Smooth muscle cell (in vitro differentiated cells): ENCODE data around the gene GABBR1. TPM values are rescaled to one million over a fixed set of nuclear protein-coding genes. Genes with fewer than 3 reads are reported as not detected.

ENCODE experiments used
- DNase-seq: peaks from one replicate; lab custom pipeline; 2025; ENCODE audit not compliant: unreplicated experiment; lab: John Stamatoyannopoulos, UW
- H2AFZ ChIP-seq: fragments of 200-600 bp; sonication (generic); 2 replicates; pipeline ENCODE4 v1.6.0; 2016; ENCODE audit warnings: antibody characterized with exemption, low read depth, mild to moderate bottlenecking
- H3F3A ChIP-seq: fragments of 200-600 bp; sonication (generic); 2 replicates; pipeline ENCODE4 v1.6.0; 2017; ENCODE audit warnings: antibody characterized with exemption, low read depth
- H3K27ac ChIP-seq: fragments of 200-600 bp; sonication (generic); 2 replicates; pipeline ENCODE4 v1.5.1; 2016; ENCODE audit warnings: low read depth, mild to moderate bottlenecking
- H3K27me3 ChIP-seq: fragments of 200-600 bp; sonication (generic); 2 replicates; pipeline ENCODE4 v1.6.1; 2016; ENCODE audit warnings: low read depth, mild to moderate bottlenecking
- H3K36me3 ChIP-seq: fragments of 200-600 bp; sonication (generic); 2 replicates; pipeline ENCODE4 v1.5.1; 2016; ENCODE audit warnings: low read depth
- H3K4me1 ChIP-seq: fragments of 200-600 bp; sonication (generic); 2 replicates; pipeline ENCODE4 v1.5.1; 2016; ENCODE audit warnings: low read depth
- H3K4me2 ChIP-seq: fragments of 200-600 bp; sonication (generic); 2 replicates; pipeline ENCODE4 v1.6.0; 2016; ENCODE audit warnings: mild to moderate bottlenecking
- H3K4me3 ChIP-seq: fragments of 200-600 bp; sonication (generic); 2 replicates; pipeline ENCODE4 v1.5.1; 2016; ENCODE audit warnings: mild to moderate bottlenecking
- H3K79me2 ChIP-seq: fragments of 200-600 bp; sonication (generic); 2 replicates; pipeline ENCODE4 v1.6.0; 2016; ENCODE audit warnings: low read depth, mild to moderate bottlenecking
- H3K9ac ChIP-seq: fragments of 200-600 bp; sonication (generic); 2 replicates; pipeline ENCODE4 v1.6.0; 2016; ENCODE audit warnings: low read depth
- H3K9me3 ChIP-seq: fragments of 200-600 bp; sonication (generic); replicated peaks from 2 replicates; pipeline ENCODE4 v1.5.1; 2016; ENCODE audit warnings: low read depth
- H4K20me1 ChIP-seq: fragments of 200-600 bp; sonication (generic); 2 replicates; pipeline ENCODE4 v1.6.0; 2016; ENCODE audit warnings: low read depth
- WGBS: methylation state at CpG from one replicate; pipeline ENCODE4 v1.1.7; 2016; ENCODE audit warnings: low lambda C conversion rate; 5-methylcytosine and 5-hydroxymethylcytosine counted together
- polyA plus RNA-seq: library from polyadenylated mRNA; unstranded; fragments of >200 nt; fragmentation: Nextera tagmentation; extraction: Ambion mirVana; gene quantifications from 2 replicates; pipeline ENCODE4 v1.2.1, GENCODE V29; 2016
- total RNA-seq: library from RNA; depleted of rRNA; stranded (reverse); fragments of >200 nt; gene quantifications from 2 replicates; pipeline ENCODE4 v1.2.3, GENCODE V29; 2014
- TF ChIP-seq, protein P1 (sequence below): fragments of 200-600 bp; sonication (generic); IDR thresholded peaks from 2 replicates; pipeline ENCODE4 v1.5.1; 2017; ENCODE audit warnings: borderline replicate concordance, mild to moderate bottlenecking, antibody characterized with exemption; ENCODE audit not compliant: insufficient read depth, poor library complexity, severe bottlenecking

GABBR1 gene
- total and polyA plus RNA-seq, 2 experiments from 2014 or later, result 13.2 to 26.0 TPM

DNA sequence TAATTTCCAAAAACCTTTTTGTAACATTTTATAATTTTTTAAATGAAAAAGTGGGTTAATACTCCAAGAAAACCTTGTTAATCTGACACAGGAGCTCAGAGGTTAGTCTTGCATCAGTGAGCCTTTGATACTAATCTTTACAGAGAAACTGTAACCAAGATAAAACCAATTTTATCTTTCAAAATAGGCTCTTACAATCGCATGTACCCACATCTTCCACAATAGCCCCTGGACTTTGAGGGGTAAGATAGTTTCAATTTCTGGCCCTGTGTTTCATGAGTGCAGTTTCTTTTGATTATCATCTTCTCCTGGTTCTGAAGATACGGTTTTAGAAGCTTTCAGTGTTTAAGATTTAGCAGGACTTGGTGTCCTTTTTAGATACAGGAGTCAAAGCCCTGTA is 110.8 kb downstream of the GABBR1 start:
- Histone ChIP-seq H3K9ac (no peak overlapping the region), H3K4me3 (no peak overlapping the region), H3K36me3 (no peaks in the 10 kb centered on the region), H3K27me3 (no peaks in the 10 kb centered on the region), H2AFZ (no peak overlapping the region), H3F3A (no peaks in the 10 kb centered on the region), H3K4me1 (no peaks in the 10 kb centered on the region), H4K20me1 (no peaks in the 10 kb centered on the region), H3K9me3 (no peaks in the 10 kb centered on the region), H3K79me2 (no peaks in the 10 kb centered on the region), H3K27ac (no peak overlapping the region), H3K4me2 (no peak overlapping the region)
- WGBS, result 69% methylated on average over 2 of the region's 2 CpGs
- TF ChIP-seq, protein P1, sequence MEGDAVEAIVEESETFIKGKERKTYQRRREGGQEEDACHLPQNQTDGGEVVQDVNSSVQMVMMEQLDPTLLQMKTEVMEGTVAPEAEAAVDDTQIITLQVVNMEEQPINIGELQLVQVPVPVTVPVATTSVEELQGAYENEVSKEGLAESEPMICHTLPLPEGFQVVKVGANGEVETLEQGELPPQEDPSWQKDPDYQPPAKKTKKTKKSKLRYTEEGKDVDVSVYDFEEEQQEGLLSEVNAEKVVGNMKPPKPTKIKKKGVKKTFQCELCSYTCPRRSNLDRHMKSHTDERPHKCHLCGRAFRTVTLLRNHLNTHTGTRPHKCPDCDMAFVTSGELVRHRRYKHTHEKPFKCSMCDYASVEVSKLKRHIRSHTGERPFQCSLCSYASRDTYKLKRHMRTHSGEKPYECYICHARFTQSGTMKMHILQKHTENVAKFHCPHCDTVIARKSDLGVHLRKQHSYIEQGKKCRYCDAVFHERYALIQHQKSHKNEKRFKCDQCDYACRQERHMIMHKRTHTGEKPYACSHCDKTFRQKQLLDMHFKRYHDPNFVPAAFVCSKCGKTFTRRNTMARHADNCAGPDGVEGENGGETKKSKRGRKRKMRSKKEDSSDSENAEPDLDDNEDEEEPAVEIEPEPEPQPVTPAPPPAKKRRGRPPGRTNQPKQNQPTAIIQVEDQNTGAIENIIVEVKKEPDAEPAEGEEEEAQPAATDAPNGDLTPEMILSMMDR, result no peak
- no peak for DNase-seq

DNA sequence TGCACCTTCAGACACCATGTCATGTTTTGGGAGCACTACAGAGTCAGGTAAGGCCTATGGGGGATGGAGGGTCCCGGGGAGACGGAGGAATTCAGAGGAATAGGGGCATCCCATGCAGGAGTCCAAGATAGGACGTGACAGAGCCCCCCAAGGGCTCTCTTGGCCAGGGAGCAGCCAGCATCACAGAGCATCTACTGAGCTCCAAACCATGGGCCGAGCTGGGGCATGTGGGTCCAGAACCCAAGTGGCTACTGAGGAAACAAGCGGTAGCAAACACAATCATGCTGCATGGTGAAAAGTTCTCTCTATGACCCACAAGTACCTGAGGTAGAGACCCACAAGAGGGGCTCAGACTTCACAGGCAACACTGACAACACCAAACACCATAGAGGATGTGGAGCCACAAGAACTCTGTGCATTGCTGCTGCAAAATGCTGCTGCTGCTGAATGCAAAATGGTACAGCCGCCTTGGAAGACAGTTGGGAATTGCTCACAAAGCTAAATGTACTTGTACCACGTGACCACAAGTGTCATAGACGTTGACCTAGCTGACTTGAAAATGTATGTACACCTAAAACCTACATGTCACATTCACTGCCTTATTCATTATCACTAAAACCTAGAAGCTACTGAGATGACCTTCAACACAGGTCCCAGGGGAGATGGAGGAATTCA is 111.8 kb downstream of the GABBR1 start:
- Histone ChIP-seq H3K27ac (no peak overlapping the region), H3F3A (no peaks in the 10 kb centered on the region), H3K4me1 (no peaks in the 10 kb centered on the region), H3K27me3 (no peaks in the 10 kb centered on the region), H4K20me1 (no peaks in the 10 kb centered on the region), H3K9me3 (no peaks in the 10 kb centered on the region), H2AFZ (no peak overlapping the region), H3K9ac (no peak overlapping the region), H3K4me2 (no peak overlapping the region), H3K79me2 (no peaks in the 10 kb centered on the region), H3K36me3 (no peaks in the 10 kb centered on the region), H3K4me3 (no peak overlapping the region)
- TF ChIP-seq, protein P1, result no peak
- DNase-seq, result no peak
- 73% methylated on average over 8 of the region's 8 CpGs for WGBS

DNA sequence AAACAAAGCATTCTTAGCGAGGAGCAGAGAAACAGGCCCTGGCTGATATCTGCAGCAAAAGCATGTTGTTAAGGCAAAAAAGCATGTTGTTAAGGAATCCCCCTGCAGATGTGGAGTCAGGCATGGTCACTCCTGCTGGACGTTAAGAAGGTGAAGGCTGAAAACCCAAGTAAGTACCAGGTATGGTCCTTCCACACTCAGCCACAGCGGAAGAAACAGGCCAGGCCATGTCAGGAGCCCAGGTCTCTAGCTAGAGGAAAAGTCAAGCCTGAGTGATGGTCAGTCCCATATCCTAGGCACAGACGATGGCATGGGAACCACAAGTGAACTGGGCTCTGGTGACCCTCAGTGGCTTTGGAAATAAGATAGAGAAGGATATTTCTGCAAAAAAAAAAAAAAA is 112.8 kb downstream of the GABBR1 start:
- TF ChIP-seq, protein P1, result no peak
- Histone ChIP-seq H4K20me1 (no peaks in the 10 kb centered on the region), H3K9ac (no peak overlapping the region), H3F3A (no peaks in the 10 kb centered on the region), H3K9me3 (no peaks in the 10 kb centered on the region), H3K27me3 (no peaks in the 10 kb centered on the region), H3K36me3 (no peaks in the 10 kb centered on the region), H3K4me1 (no peaks in the 10 kb centered on the region), H3K4me3 (no peak overlapping the region), H3K4me2 (no peak overlapping the region), H3K79me2 (no peaks in the 10 kb centered on the region), H3K27ac (no peak overlapping the region), H2AFZ (no peak overlapping the region)
- 90% methylated on average over 4 of the region's 4 CpGs for whole genome bisulfite sequencing
- no peak for DNase-seq
